Activated naive CD4-positive, alpha-beta T cell treated with anti-CD3 and anti-CD28 coated beads, Interleukin-2, amount 50 U/mL, for 16 hours (primary cell): ENCODE measurements around the gene CRYBG2.
"Not testable (repeated sequence)": the region's sequence is repeated elsewhere in the genome, so short reads cannot be mapped to it uniquely, and the experiment has no call there.

Experiments used
- DNase-seq: peaks from one replicate; pipeline ENCODE4 v3.0.0-alpha.2; 2020

The CRYBG2 gene

GRCh38 chr1:26353976-26354820 lies at the start of gene CRYBG2:
CRYBG2 (minus strand) TSS chr1:26354130; CDS start chr1:26346657, 7,473 bp downstream.
- DNase-seq, result no peak

GRCh38 chr1:26403656-26404055 lies 49.7 kb upstream of the CRYBG2 start:
- no peak for DNase-seq

- no peak for DNase-seq
Observed at GRCh38 chr1:26401891-26402290, 48.0 kb upstream of the CRYBG2 start.

GRCh38 chr1:26399034-26399433 lies 45.1 kb upstream of the CRYBG2 start:
- no peak for DNase-seq

GRCh38 chr1:26395754-26396153 lies 41.8 kb upstream of the CRYBG2 start:
- DNase-seq, result no peak

GRCh38 chr1:26391450-26391849 lies 37.5 kb upstream of the CRYBG2 start:
- DNase-seq, result no peak

- no peak for DNase-seq
Observed at GRCh38 chr1:26389604-26390247, 35.8 kb upstream of the CRYBG2 start.

GRCh38 chr1:26388791-26389445 lies 35.0 kb upstream of the CRYBG2 start:
- DNase-seq, result no peak

- no peak for DNase-seq
Observed at GRCh38 chr1:26387447-26387846, 33.5 kb upstream of the CRYBG2 start.

GRCh38 chr1:26385063-26385462 lies 31.1 kb upstream of the CRYBG2 start:
- DNase-seq, result not testable (repeated sequence)

GRCh38 chr1:26384076-26384475 lies 30.1 kb upstream of the CRYBG2 start:
- DNase-seq, result no peak

GRCh38 chr1:26378879-26379251 lies 24.9 kb upstream of the CRYBG2 start:
- no peak for DNase-seq

- DNase-seq, result peak; percentile 60
Observed at GRCh38 chr1:26378088-26378878, 24.4 kb upstream of the CRYBG2 start.

- no peak for DNase-seq
Observed at GRCh38 chr1:26376050-26376449, 22.1 kb upstream of the CRYBG2 start.

- no peak for DNase-seq
Observed at GRCh38 chr1:26375081-26375480, 21.2 kb upstream of the CRYBG2 start.

GRCh38 chr1:26374361-26374760 lies 20.4 kb upstream of the CRYBG2 start:
- DNase-seq, result not testable (repeated sequence)

- no peak for DNase-seq
Observed at GRCh38 chr1:26373789-26374188, 19.9 kb upstream of the CRYBG2 start.

GRCh38 chr1:26373281-26373680 lies 19.4 kb upstream of the CRYBG2 start:
- DNase-seq, result no peak

GRCh38 chr1:26372611-26373010 lies 18.7 kb upstream of the CRYBG2 start, which contains the start of gene ZNF683:
ZNF683 (minus strand) TSS chr1:26372750; CDS start chr1:26368571, 4,179 bp downstream.
- DNase-seq, result not testable (repeated sequence)

- DNase-seq, result no peak
Observed at GRCh38 chr1:26372039-26372438, 18.1 kb upstream of the CRYBG2 start.

- DNase-seq, result no peak
Observed at GRCh38 chr1:26370591-26371382, 16.9 kb upstream of the CRYBG2 start.

- DNase-seq, result no peak
Observed at GRCh38 chr1:26368486-26368885, 14.6 kb upstream of the CRYBG2 start.
